Measurements from ENCODE around the gene ACTG1.

The ACTG1 gene

GRCh38 chr17:81491181-81491581 lies 21.4 kb downstream of the ACTG1 start:
- Histone ChIP-seq H3K9me3 (no peaks in the 10 kb centered on the region), H3K4me3 (no peak overlapping the region), H3K27ac (no peak overlapping the region), H3K36me3 (no peaks in the 10 kb centered on the region), H3K4me1 (peaks cover 0 to 29% (median 17%) of the 10 kb centered on the region in 4 donors), H3K27me3 (peaks cover 0 to 11% of the 10 kb centered on the region in 2 donors)
- TF ChIP-seq, protein P1, sequence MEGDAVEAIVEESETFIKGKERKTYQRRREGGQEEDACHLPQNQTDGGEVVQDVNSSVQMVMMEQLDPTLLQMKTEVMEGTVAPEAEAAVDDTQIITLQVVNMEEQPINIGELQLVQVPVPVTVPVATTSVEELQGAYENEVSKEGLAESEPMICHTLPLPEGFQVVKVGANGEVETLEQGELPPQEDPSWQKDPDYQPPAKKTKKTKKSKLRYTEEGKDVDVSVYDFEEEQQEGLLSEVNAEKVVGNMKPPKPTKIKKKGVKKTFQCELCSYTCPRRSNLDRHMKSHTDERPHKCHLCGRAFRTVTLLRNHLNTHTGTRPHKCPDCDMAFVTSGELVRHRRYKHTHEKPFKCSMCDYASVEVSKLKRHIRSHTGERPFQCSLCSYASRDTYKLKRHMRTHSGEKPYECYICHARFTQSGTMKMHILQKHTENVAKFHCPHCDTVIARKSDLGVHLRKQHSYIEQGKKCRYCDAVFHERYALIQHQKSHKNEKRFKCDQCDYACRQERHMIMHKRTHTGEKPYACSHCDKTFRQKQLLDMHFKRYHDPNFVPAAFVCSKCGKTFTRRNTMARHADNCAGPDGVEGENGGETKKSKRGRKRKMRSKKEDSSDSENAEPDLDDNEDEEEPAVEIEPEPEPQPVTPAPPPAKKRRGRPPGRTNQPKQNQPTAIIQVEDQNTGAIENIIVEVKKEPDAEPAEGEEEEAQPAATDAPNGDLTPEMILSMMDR (IDR thresholded peaks at IDR 0.05) = no peak
- intact Hi-C loops (cut with DNase I; ENCODE audit: low total_unique reads) = no loop called here
- no peak for DNase-seq

GRCh38 chr17:81489998-81490992 lies 22.3 kb downstream of the ACTG1 start:
- Histone ChIP-seq H3K4me3 (no peak overlapping the region), H3K9me3 (no peaks in the 10 kb centered on the region), H3K27me3 (peaks cover 0 to 11% of the 10 kb centered on the region in 2 donors), H3K27ac (no peak overlapping the region), H3K4me1 (peaks cover 0 to 29% (median 17%) of the 10 kb centered on the region in 4 donors), H3K36me3 (no peaks in the 10 kb centered on the region)
- intact Hi-C loops (cut with DNase I; ENCODE audit: low total_unique reads) = no loop called here
- DNase-seq = no peak
- TF ChIP-seq, protein P1 (IDR thresholded peaks at IDR 0.05) = no peak

DNA sequence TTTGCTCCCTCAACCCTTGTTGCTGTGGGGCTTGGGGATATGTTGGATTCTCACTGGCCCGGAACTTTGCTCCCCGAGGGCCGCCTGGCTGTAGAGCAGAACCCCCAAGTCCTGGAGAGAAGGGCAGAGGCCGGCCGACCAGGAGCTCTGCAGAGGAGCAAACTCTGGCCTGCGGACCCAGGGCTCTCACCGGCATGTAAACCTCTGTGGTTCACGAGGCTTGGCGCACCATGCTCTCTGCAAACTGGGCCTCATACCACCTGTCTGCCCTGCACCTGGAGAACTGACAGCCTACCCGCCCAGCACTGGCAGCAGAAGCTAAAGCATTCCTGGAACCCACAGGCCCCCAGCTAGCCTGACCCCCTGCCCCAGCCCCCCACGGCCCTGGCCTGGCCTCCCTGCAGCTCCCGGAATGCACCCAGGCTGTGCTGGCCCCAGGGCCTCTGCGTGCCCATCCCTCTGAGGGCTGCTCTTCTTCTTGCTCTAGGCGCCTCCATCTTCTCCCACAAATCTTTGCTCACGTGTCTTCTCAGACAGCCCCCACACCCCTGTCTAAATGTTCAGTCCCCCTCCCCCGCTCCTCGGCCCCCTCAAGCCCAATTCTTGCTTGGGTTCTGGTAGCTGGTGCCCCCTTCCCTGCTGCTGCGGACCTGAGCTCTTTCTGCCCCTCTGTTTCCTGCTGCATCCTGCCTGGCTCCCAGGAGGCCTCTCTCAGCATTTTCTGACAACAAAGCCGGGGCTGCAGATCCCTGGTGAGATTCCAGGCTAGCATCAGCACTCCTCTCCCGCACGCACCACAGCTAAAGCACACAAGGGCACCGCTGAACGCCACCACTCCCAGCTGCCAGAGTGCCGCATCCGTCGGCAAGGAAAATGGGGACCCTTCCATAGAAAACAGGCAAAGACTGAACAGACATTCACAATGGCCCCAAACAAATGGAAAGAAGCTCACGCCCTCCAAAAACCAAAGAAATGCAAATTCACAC lies 23.3 kb downstream of the ACTG1 start:
- peaks cover 0 to 34% (median 24%) of the 10 kb centered on the region in 4 donors for H3K4me1 ChIP-seq
- intact Hi-C loops (cut with DNase I; ENCODE audit: low total_unique reads) = no loop called here
- no peak for DNase-seq
- no peak overlapping the region for H3K27ac ChIP-seq
- H3K27me3 ChIP-seq = peaks cover 0 to 11% of the 10 kb centered on the region in 2 donors
- H3K4me3 ChIP-seq = peak overlapping the region in 1 of 2 donors; percentile 86
- no peaks in the 10 kb centered on the region for H3K36me3 ChIP-seq
- TF ChIP-seq, protein P1 (IDR thresholded peaks at IDR 0.05) = no peak
- no peaks in the 10 kb centered on the region for H3K9me3 ChIP-seq

- intact Hi-C loops (cut with DNase I; ENCODE audit: low total_unique reads) = no loop called here
- peaks cover 0 to 11% of the 10 kb centered on the region in 2 donors for H3K27me3 ChIP-seq
- peak overlapping the region; percentile 61 to 86 for H3K4me3 ChIP-seq
- no peaks in the 10 kb centered on the region for H3K9me3 ChIP-seq
- H3K27ac ChIP-seq = peak overlapping the region; percentile 74 to 82
- peaks cover 0 to 42% (median 33%) of the 10 kb centered on the region in 4 donors for H3K4me1 ChIP-seq
- TF ChIP-seq, protein P1 (IDR thresholded peaks at IDR 0.05) = no peak
- no peaks in the 10 kb centered on the region for H3K36me3 ChIP-seq
- no peak for DNase-seq
These were observed 24.2 kb downstream of the ACTG1 start for GRCh38 chr17:81488276-81488860.

Measured in tibial artery (tissue), 4 donors.